CD14-positive monocyte (primary cell): ENCODE measurements around the gene FAM117B. TPM values are rescaled to one million over a fixed set of nuclear protein-coding genes. Genes with fewer than 3 reads are reported as not detected.

Source experiments
- DNase-seq, 3 donors: peaks; one replicate each; pipeline ENCODE4 v3.0.0-alpha.2; 2011 to 2022
- H2AFZ ChIP-seq: 2 replicates; pipeline ENCODE4 v1.6.0; 2012; ENCODE audit warnings: mild to moderate bottlenecking, low read depth, low read length, inconsistent platforms; ENCODE audit not compliant: insufficient read depth, poor library complexity, severe bottlenecking
- H3K27ac ChIP-seq, 2 donors: 1 replicate in 1 of 2; 2 replicates in 1 of 2; pipeline ENCODE4 v1.5.1; 2012 to 2013; ENCODE audit warnings: low read length in 2 of 2, control low read depth in 1 of 2, inconsistent platforms in 1 of 2, low read depth in 1 of 2, mild to moderate bottlenecking in 1 of 2
- H3K27me3 ChIP-seq, 2 donors: one replicate each; pipeline versions ENCODE4 v1.6.0 to v1.6.1; 2011 to 2013; ENCODE audit warnings: low read length in 2 of 2; ENCODE audit not compliant: control insufficient read depth in 2 of 2, insufficient read depth in 2 of 2
- H3K36me3 ChIP-seq, 2 donors: replicated peaks in 1 of 2; 1 replicate in 1 of 2; 2 replicates in 1 of 2; pipeline versions ENCODE4 v1.5.1 to v1.6.1; 2012 to 2013; ENCODE audit warnings: low read length in 2 of 2, control low read depth in 1 of 2, inconsistent platforms in 1 of 2, mild to moderate bottlenecking in 1 of 2; ENCODE audit not compliant: insufficient read depth in 2 of 2, control insufficient read depth in 1 of 2
- H3K4me1 ChIP-seq, 2 donors: 1 replicate in 1 of 2; 2 replicates in 1 of 2; pipeline versions ENCODE4 v1.5.1 to v1.6.1; 2012 to 2013; ENCODE audit warnings: low read length in 2 of 2, control low read depth in 1 of 2, inconsistent platforms in 1 of 2, mild to moderate bottlenecking in 1 of 2, moderate library complexity in 1 of 2; ENCODE audit not compliant: insufficient read depth in 2 of 2, control insufficient read depth in 1 of 2
- H3K4me2 ChIP-seq: replicated peaks from 2 replicates; pipeline ENCODE3; 2012; ENCODE audit warnings: low read length, moderate library complexity, mild to moderate bottlenecking; ENCODE audit not compliant: poor library complexity, severe bottlenecking; ENCODE audit errors: extremely low read depth
- H3K4me3 ChIP-seq, 3 experiments: fragments of 200-600 bp in 1 of 3; sonication (generic) in 1 of 3; replicated peaks in 1 of 3; 1 replicate in 2 of 3; 2 replicates in 1 of 3; pipeline ENCODE4 v1.5.1; 2011 to 2013; ENCODE audit warnings: low read length in 3 of 3, mild to moderate bottlenecking in 3 of 3, control low read depth in 2 of 3, low read depth in 2 of 3, inconsistent platforms in 1 of 3, moderate library complexity in 1 of 3
- H3K79me2 ChIP-seq: 2 replicates; pipeline ENCODE4 v1.6.0; 2012; ENCODE audit warnings: mild to moderate bottlenecking, control low read depth, inconsistent platforms, low read length, moderate library complexity; ENCODE audit not compliant: insufficient read depth
- H3K9ac ChIP-seq: 2 replicates; pipeline ENCODE4 v1.6.0; 2017; ENCODE audit warnings: low read length, mild to moderate bottlenecking; ENCODE audit not compliant: insufficient read depth, poor library complexity, severe bottlenecking
- H3K9me3 ChIP-seq, 2 donors: replicated peaks in 1 of 2; 1 replicate in 1 of 2; 2 replicates in 1 of 2; pipeline versions ENCODE4 v1.5.1 to v1.6.1; 2012 to 2013; ENCODE audit warnings: low read length in 2 of 2, control low read depth in 1 of 2; ENCODE audit not compliant: control insufficient read depth in 1 of 2, insufficient read depth in 1 of 2
- H4K20me1 ChIP-seq: 2 replicates; pipeline ENCODE4 v1.6.0; 2012; ENCODE audit warnings: mild to moderate bottlenecking, low read length, control low read depth, moderate library complexity; ENCODE audit not compliant: insufficient read depth
- H3K27ac Mint-ChIP-seq, 7 donors: one replicate each; pipeline ENCODE4 v1.8.0; 2020; ENCODE audit warnings: mild to moderate bottlenecking in 7 of 7, mixed read lengths in 7 of 7, moderate library complexity in 6 of 7, inconsistent platforms in 2 of 7
- H3K27me3 Mint-ChIP-seq, 3 donors: one replicate each; pipeline ENCODE4 v1.8.0; 2021 to 2022; ENCODE audit warnings: low read depth in 3 of 3, mild to moderate bottlenecking in 3 of 3, mixed read lengths in 3 of 3, moderate library complexity in 3 of 3, inconsistent platforms in 1 of 3
- H3K36me3 Mint-ChIP-seq, 2 donors: one replicate each; pipeline ENCODE4 v1.8.0; 2020; ENCODE audit warnings: mixed read lengths in 2 of 2, inconsistent platforms in 1 of 2, mild to moderate bottlenecking in 1 of 2
- H3K4me1 Mint-ChIP-seq: one replicate; pipeline ENCODE4 v1.8.0; 2020; ENCODE audit warnings: mild to moderate bottlenecking, mixed read lengths
- H3K4me3 Mint-ChIP-seq, 2 donors: one replicate each; pipeline ENCODE4 v1.8.0; 2020; ENCODE audit warnings: mild to moderate bottlenecking in 2 of 2, mixed read lengths in 2 of 2, moderate library complexity in 1 of 2
- H3K9me3 Mint-ChIP-seq, 7 donors: one replicate each; pipeline ENCODE4 v1.8.0; 2020 to 2022; ENCODE audit warnings: mixed read lengths in 7 of 7, mild to moderate bottlenecking in 6 of 7, moderate library complexity in 6 of 7, inconsistent platforms in 2 of 7
- WGBS: methylation state at CpG from one replicate; pipeline ENCODE4 v1.1.5; 2013; ENCODE audit warnings: missing lambda C conversion rate; ENCODE audit not compliant: insufficient coverage; 5-methylcytosine and 5-hydroxymethylcytosine counted together
- intact Hi-C, 2 donors: fragments of 100-400 bp; cut with micrococcal nuclease; formaldehyde crosslinking; loops; one replicate each; pipeline versions ENCODE4 v1.15.0 to v1.15.1; 2023
- polyA plus RNA-seq, 3 donors: library from polyadenylated mRNA; depleted of rRNA in 1 of 3; unstranded in 2 of 3; stranded (reverse) in 1 of 3; fragments of 300-500 nt in 2 of 3; fragments of >200 nt in 1 of 3; fragmentation: Illumina TruSeq in 2 of 3; gene quantifications; 1 replicate in 2 of 3; 2 replicates in 1 of 3; pipeline ENCODE4 v1.2.3, GENCODE V29; 2012 to 2021
- TF ChIP-seq, protein P1 (sequence below): fragments of 200-600 bp; IDR thresholded peaks from one replicate; pipeline ENCODE4 v1.8.0; 2022; ENCODE audit warnings: antibody characterized with exemption, mild to moderate bottlenecking

Gene FAM117B
- polyA plus RNA-seq, 3 donors = 4.6 to 5.5 (median 4.6) TPM

DNA sequence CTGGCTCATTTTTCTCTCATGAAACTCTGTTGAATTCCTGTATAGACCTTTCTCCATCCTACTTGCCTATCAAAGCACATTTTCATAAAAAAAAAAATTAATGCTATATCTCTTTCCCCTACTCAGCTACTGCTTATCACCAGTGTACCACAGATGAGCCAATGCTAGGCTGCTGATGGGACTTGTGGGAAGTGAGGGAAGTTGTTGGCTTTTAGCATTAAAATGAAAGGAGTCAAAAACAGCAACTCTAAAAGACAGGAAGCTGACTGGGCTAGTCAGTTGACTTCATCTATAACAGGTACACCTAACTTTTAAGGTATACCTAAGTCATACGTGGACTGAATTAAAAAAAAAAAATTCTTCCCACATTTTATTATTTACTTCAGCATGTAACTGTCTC lies 102.1 kb downstream of the FAM117B start:
- H3K9me3 ChIP-seq = peaks cover 12 to 24% of the 10 kb centered on the region in 2 donors
- H3K27ac Mint-ChIP-seq = no peak overlapping the region

DNA sequence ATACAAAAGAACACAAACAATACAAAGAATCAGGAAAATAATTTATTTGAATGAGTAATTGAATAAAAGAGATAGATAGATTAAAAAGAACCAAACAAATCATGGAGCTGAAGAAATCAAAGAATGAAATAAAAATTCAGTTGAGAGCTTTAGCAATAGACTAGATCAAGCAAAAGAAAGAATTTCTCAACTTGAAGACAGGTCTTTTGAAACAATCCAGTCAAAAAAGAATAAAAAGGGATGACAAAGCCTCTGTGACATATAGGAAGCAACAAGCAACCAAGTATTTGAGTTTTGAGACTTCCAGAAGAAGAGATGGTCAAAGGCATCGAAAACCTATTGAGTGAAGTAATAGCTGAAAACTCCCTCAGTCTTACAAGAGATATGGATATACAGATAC lies 108.8 kb downstream of the FAM117B start:
- Mint-ChIP-seq H3K27me3 (no peaks in the 10 kb centered on the region), H3K36me3 (peaks cover 15 to 27% of the 10 kb centered on the region in 2 donors), H3K4me1 (no peaks in the 10 kb centered on the region), H3K27ac (no peak overlapping the region), H3K9me3 (peaks cover 23 to 39% (median 25%) of the 10 kb centered on the region in 7 donors), H3K4me3 (no peak overlapping the region)
- Histone ChIP-seq H2AFZ (no peak overlapping the region), H3K27ac (no peak overlapping the region), H3K4me3 (no peak overlapping the region), H3K27me3 (no peaks in the 10 kb centered on the region), H3K9ac (no peak overlapping the region), H3K9me3 (peaks cover 22 to 27% of the 10 kb centered on the region in 2 donors), H3K4me1 (no peaks in the 10 kb centered on the region), H3K4me2 (no peak overlapping the region), H3K36me3 (peaks cover 6 to 14% of the 10 kb centered on the region in 2 donors), H4K20me1 (no peaks in the 10 kb centered on the region), H3K79me2 (no peaks in the 10 kb centered on the region)
- TF ChIP-seq, protein P1, sequence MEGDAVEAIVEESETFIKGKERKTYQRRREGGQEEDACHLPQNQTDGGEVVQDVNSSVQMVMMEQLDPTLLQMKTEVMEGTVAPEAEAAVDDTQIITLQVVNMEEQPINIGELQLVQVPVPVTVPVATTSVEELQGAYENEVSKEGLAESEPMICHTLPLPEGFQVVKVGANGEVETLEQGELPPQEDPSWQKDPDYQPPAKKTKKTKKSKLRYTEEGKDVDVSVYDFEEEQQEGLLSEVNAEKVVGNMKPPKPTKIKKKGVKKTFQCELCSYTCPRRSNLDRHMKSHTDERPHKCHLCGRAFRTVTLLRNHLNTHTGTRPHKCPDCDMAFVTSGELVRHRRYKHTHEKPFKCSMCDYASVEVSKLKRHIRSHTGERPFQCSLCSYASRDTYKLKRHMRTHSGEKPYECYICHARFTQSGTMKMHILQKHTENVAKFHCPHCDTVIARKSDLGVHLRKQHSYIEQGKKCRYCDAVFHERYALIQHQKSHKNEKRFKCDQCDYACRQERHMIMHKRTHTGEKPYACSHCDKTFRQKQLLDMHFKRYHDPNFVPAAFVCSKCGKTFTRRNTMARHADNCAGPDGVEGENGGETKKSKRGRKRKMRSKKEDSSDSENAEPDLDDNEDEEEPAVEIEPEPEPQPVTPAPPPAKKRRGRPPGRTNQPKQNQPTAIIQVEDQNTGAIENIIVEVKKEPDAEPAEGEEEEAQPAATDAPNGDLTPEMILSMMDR = no peak
- intact Hi-C loops = no loop called here
- WGBS = no CpG with 5 or more reads among the region's 1 CpG
- DNase-seq = no peak

More for the DNA sequence above, 102.1 kb downstream of the FAM117B start:
- H4K20me1 ChIP-seq = no peaks in the 10 kb centered on the region
- Mint-ChIP-seq H3K4me3 (no peak overlapping the region), H3K36me3 (peaks cover 30 to 40% of the 10 kb centered on the region in 2 donors), H3K4me1 (no peaks in the 10 kb centered on the region), H3K9me3 (peaks cover 13 to 29% (median 20%) of the 10 kb centered on the region in 7 donors), H3K27me3 (no peaks in the 10 kb centered on the region)
- no peaks in the 10 kb centered on the region for H3K4me1 ChIP-seq
- no CpG with 5 or more reads among the region's 1 CpG for WGBS
- TF ChIP-seq, protein P1 = no peak
- H3K36me3 ChIP-seq = peaks cover 4 to 13% of the 10 kb centered on the region in 2 donors
- no peak overlapping the region for H3K4me2 ChIP-seq
- no peaks in the 10 kb centered on the region for H3K27me3 ChIP-seq
- DNase-seq = no peak
- H3K27ac ChIP-seq = no peak overlapping the region
- H2AFZ ChIP-seq = no peak overlapping the region
- H3K4me3 ChIP-seq = no peak overlapping the region
- no peaks in the 10 kb centered on the region for H3K79me2 ChIP-seq
- H3K9ac ChIP-seq = no peak overlapping the region
- intact Hi-C loops = no loop called here
